HG03103 (cell line): Measurements from ENCODE around the gene MSL2.
"Not testable (repeated sequence)": the region's sequence is repeated elsewhere in the genome, so short reads cannot be mapped to it uniquely, and the experiment has no call there.

Experiments
- ATAC-seq: cut with Tn5 transposase; IDR thresholded peaks from one replicate; pipeline ENCODE4 v1.9.1; 2021; ENCODE audit warnings: low read depth; ENCODE audit not compliant: unreplicated experiment

MSL2 gene

GRCh38 chr3:136196064-136196400, at the start of gene MSL2:
Gene MSL2 (minus strand): TSS chr3:136196335. CDS start chr3:136195113, 1,222 bp downstream.
- no peak for ATAC-seq

GRCh38 chr3:136245691-136246090, 49.6 kb upstream of the MSL2 start:
- ATAC-seq, result no peak

- ATAC-seq, result no peak
Measured at GRCh38 chr3:136239094-136239493, 43.0 kb upstream of the MSL2 start.

- no peak for ATAC-seq
Measured at GRCh38 chr3:136237961-136238649, 42.0 kb upstream of the MSL2 start.

GRCh38 chr3:136237103-136237502, 41.0 kb upstream of the MSL2 start:
- ATAC-seq, result no peak

GRCh38 chr3:136236109-136236508, 40.0 kb upstream of the MSL2 start:
- ATAC-seq, result no peak

GRCh38 chr3:136235545-136235944, 39.4 kb upstream of the MSL2 start:
- no peak for ATAC-seq

- no peak for ATAC-seq
Measured at GRCh38 chr3:136232413-136232812, 36.3 kb upstream of the MSL2 start.

GRCh38 chr3:136222746-136223145, 26.6 kb upstream of the MSL2 start:
- not testable (repeated sequence) for ATAC-seq

GRCh38 chr3:136211547-136211946, 15.4 kb upstream of the MSL2 start:
- no peak for ATAC-seq

- no peak for ATAC-seq
Measured at GRCh38 chr3:136209921-136210320, 13.8 kb upstream of the MSL2 start.

GRCh38 chr3:136207489-136208115, 11.5 kb upstream of the MSL2 start:
- no peak for ATAC-seq

- not testable (repeated sequence) for ATAC-seq
Measured at GRCh38 chr3:136199219-136199618, 3.1 kb upstream of the MSL2 start.

GRCh38 chr3:136198462-136199078, 2.4 kb upstream of the MSL2 start:
- not testable (repeated sequence) for ATAC-seq

GRCh38 chr3:136197159-136197793, 1.1 kb upstream of the MSL2 start:
- ATAC-seq, result no peak

- peak; percentile 56 for ATAC-seq
Measured at GRCh38 chr3:136196401-136197158, 445 bp upstream of the MSL2 start.

- peak; percentile 20 for ATAC-seq
Measured at GRCh38 chr3:136195258-136196063, 674 bp downstream of the MSL2 start.

GRCh38 chr3:136194409-136195257, 1.5 kb downstream of the MSL2 start:
- ATAC-seq, result no peak
